ENCODE data around the gene JAG1. TPM values are rescaled to one million over a fixed set of nuclear protein-coding genes. Genes with fewer than 3 reads are reported as not detected.

The JAG1 gene
- total and polyA plus RNA-seq, 2 experiments from 2014 or later = 18.3 to 53.2 TPM

GRCh38 chr20:10604865-10605440, 68.8 kb downstream of the JAG1 start:
- Histone ChIP-seq H3K27ac (peak overlapping the region; percentile 87), H3K4me3 (no peak overlapping the region), H3K36me3 (no peaks in the 10 kb centered on the region), H3K9me3 (ENCODE audit: low read depth) (no peaks in the 10 kb centered on the region), H3K4me1 (ENCODE audit: low read depth) (peaks cover 30% of the 10 kb centered on the region), H3K27me3 (no peaks in the 10 kb centered on the region)
- no peak for DNase-seq (ENCODE audit: low read depth in 1 of 2, low spot score in 1 of 2)
- TF ChIP-seq, protein P1, sequence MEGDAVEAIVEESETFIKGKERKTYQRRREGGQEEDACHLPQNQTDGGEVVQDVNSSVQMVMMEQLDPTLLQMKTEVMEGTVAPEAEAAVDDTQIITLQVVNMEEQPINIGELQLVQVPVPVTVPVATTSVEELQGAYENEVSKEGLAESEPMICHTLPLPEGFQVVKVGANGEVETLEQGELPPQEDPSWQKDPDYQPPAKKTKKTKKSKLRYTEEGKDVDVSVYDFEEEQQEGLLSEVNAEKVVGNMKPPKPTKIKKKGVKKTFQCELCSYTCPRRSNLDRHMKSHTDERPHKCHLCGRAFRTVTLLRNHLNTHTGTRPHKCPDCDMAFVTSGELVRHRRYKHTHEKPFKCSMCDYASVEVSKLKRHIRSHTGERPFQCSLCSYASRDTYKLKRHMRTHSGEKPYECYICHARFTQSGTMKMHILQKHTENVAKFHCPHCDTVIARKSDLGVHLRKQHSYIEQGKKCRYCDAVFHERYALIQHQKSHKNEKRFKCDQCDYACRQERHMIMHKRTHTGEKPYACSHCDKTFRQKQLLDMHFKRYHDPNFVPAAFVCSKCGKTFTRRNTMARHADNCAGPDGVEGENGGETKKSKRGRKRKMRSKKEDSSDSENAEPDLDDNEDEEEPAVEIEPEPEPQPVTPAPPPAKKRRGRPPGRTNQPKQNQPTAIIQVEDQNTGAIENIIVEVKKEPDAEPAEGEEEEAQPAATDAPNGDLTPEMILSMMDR (IDR thresholded peaks at IDR 0.05; ENCODE audit: low read depth, low read length) = no peak

- H3K9me3 ChIP-seq (ENCODE audit: low read depth) = no peaks in the 10 kb centered on the region
- no peaks in the 10 kb centered on the region for H3K36me3 ChIP-seq
- H3K27ac ChIP-seq = peak overlapping the region; percentile 87
- DNase-seq (ENCODE audit: low read depth in 1 of 2, low spot score in 1 of 2) = peak; percentile 55 to 90
- no peaks in the 10 kb centered on the region for H3K27me3 ChIP-seq
- peaks cover 30% of the 10 kb centered on the region for H3K4me1 ChIP-seq (ENCODE audit: low read depth)
- TF ChIP-seq, protein P1 (IDR thresholded peaks at IDR 0.05; ENCODE audit: low read depth, low read length) = no peak
- H3K4me3 ChIP-seq = no peak overlapping the region
These were observed 69.6 kb downstream of the JAG1 start for GRCh38 chr20:10603971-10604864.

DNA sequence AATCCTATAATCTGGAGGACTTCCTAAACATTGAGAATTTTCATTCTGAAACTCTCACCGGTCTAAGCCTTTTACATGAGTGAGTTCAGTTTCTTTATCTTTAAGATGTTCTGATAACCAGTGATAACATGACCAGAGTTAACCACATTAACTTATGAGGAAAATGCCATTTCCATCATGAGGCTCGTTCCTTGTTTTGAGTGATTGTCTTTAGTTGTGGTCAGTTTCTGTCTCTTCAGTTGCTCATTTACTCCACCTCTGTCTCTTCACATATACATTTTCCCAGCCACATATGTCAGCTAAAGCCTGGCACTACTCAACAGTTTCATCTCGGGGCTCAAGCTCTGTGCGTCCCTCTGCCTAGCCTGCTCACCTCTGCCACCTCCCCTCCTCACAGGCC, 70.4 kb downstream of the JAG1 start:
- Histone ChIP-seq H3K36me3 (no peaks in the 10 kb centered on the region), H3K4me1 (ENCODE audit: low read depth) (peaks cover 30% of the 10 kb centered on the region), H3K27ac (peak overlapping the region; percentile 87), H3K4me3 (no peak overlapping the region), H3K27me3 (no peaks in the 10 kb centered on the region), H3K9me3 (ENCODE audit: low read depth) (no peaks in the 10 kb centered on the region)
- TF ChIP-seq, protein P1 (IDR thresholded peaks at IDR 0.05; ENCODE audit: low read depth, low read length) = no peak
- DNase-seq (ENCODE audit: low read depth in 1 of 2, low spot score in 1 of 2) = no peak

DNA sequence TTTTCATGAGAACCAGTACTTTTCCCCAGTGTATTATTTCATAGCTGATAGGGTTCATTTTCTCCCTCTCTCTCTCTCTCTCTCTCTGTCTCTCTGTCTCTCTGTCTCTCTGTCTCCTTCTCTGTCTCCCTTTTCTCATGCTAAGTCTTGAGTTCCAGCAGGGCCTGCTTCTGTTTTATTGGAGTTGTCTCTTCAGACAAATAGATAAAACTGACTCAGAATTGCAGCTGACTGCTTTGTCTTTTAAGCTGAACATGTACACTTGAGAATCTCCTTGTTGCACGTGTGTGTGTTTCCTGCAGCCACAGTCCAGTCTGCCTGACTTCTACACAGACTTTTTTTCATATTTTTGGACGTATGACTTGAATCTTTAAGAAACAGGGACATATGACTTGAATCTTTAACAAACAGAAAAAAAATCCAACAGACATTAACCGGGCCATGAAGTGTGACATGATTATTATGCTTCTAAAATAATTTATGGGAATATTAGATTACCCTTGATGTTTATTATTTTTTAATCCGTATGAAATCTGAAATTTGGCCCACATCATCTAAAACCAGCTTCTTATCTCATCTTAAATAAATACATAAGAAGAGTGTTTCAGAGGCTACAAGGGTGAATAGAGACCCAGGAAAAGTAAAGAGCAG, 71.5 kb downstream of the JAG1 start:
- no peak overlapping the region for H3K4me3 ChIP-seq
- peaks cover 30% of the 10 kb centered on the region for H3K4me1 ChIP-seq (ENCODE audit: low read depth)
- H3K36me3 ChIP-seq = no peaks in the 10 kb centered on the region
- TF ChIP-seq, protein P1 (IDR thresholded peaks at IDR 0.05; ENCODE audit: low read depth, low read length) = no peak
- no peaks in the 10 kb centered on the region for H3K27me3 ChIP-seq
- H3K27ac ChIP-seq = peak overlapping the region; percentile 40
- H3K9me3 ChIP-seq (ENCODE audit: low read depth) = no peaks in the 10 kb centered on the region
- no peak for DNase-seq (ENCODE audit: low read depth in 1 of 2, low spot score in 1 of 2)

- no peak overlapping the region for H3K4me3 ChIP-seq
- H3K9me3 ChIP-seq (ENCODE audit: low read depth) = no peaks in the 10 kb centered on the region
- no peak overlapping the region for H3K27ac ChIP-seq
- DNase-seq (ENCODE audit: low read depth in 1 of 2, low spot score in 1 of 2) = no peak
- H3K4me1 ChIP-seq (ENCODE audit: low read depth) = peaks cover 5% of the 10 kb centered on the region
- no peaks in the 10 kb centered on the region for H3K27me3 ChIP-seq
- TF ChIP-seq, protein P1 (IDR thresholded peaks at IDR 0.05; ENCODE audit: low read depth, low read length) = no peak
- H3K36me3 ChIP-seq = no peaks in the 10 kb centered on the region
These were observed 76.2 kb downstream of the JAG1 start for GRCh38 chr20:10597637-10598036.

Measured in cardiac muscle cell (in vitro differentiated cells and primary cell).